GM12872 (cell line): ENCODE results near the gene PANK3.

ENCODE experiments used
- TF ChIP-seq, protein P1 (sequence below): IDR thresholded peaks from 3 replicates; pipeline ENCODE4 v1.5.1; 2011; ENCODE audit warnings: low read depth, mild to moderate bottlenecking, low read length, moderate library complexity; ENCODE audit not compliant: insufficient read depth

PANK3 gene

DNA sequence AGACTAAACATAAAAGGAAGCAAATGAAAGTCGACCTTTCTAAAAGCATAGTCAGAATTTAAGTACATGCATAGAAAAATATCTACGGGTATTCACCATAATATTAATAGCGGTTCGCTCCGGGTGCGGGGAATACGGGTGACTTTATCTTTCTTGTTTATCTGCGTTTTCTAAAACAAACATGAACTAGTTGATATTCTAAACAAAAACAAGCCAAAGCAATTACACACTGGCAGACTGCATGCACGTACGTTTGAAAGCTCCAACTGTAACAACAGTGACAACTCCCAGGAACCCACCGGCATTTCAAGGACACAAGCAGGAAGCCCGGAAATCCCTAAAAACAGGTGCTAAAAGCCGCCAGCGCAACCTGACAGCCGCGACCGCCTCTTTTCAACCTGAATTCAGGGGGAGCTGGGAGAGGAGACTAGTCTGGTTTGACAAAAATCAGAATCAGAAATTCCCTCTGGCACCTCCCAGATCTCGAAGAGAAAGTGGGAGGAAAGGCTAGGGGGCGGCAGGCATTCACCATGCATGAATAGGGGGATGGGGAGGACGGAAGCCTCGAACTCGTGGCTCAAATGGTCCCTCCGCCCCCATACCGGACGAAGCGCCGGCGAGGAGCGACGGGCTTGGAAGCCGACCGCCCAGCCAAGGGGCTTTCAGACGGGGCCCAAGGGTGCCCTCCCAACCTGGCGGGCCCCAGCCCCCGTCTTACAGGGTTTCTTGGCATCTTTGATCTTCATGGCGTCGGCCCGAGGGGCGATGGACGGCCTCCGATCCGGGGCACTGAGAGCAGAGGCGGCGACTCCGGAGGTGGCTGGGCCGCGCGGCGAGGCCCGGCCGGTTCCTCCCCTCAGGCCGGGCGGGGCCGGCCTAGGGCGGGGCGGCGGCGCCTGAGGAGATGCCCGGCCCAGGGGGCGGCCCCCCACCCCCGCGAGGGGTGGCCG lies at the start of gene PANK3:
PANK3 (minus strand) TSS at position 831 of the 950 bp plus-strand sequence; CDS start at position 746, 85 bp downstream.
- TF ChIP-seq, protein P1, sequence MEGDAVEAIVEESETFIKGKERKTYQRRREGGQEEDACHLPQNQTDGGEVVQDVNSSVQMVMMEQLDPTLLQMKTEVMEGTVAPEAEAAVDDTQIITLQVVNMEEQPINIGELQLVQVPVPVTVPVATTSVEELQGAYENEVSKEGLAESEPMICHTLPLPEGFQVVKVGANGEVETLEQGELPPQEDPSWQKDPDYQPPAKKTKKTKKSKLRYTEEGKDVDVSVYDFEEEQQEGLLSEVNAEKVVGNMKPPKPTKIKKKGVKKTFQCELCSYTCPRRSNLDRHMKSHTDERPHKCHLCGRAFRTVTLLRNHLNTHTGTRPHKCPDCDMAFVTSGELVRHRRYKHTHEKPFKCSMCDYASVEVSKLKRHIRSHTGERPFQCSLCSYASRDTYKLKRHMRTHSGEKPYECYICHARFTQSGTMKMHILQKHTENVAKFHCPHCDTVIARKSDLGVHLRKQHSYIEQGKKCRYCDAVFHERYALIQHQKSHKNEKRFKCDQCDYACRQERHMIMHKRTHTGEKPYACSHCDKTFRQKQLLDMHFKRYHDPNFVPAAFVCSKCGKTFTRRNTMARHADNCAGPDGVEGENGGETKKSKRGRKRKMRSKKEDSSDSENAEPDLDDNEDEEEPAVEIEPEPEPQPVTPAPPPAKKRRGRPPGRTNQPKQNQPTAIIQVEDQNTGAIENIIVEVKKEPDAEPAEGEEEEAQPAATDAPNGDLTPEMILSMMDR, result no peak

DNA sequence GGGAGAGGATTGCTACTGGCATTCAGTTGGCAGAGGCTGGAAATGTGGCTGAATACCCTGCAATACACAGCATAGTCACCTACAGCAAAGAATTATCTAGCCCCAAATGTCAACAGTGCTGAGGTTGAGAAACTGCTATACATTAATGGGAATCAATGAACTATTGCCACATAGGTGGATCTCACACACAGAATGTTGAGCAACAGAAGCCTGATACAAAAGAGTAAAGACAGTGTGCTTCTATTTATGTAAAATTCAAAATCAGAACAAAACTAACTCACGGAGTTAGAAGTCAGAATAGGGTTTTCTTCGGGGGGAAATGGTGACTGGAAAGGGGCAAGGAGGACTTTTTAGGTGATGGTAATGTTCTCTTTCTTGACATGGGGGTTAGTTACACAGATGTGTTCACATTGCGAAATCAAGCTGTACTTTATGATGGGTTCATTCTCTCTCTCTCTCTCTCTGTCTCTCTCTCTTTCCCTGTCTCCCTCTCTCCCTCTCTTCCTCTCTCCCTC lies 45.7 kb upstream of the PANK3 start:
- TF ChIP-seq, protein P1, result no peak

DNA sequence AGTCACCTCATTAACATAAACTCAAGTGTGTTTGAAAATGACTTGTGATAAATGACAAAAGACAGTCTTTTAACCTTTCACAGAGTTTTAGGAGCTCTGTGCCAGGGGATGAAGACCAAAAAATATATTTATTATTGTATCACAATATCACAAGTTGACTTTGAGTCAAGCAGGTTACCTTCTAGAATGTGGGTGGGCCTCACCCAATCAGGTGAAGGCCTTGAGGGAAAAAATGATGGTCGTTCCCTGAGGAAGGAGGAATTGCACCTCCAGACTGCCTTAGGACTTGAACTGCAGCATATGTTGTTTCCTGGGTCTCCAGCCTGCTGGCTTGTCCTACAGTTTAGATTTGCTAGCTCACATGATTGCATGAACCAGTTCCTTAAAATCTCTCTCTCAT lies 41.6 kb upstream of the PANK3 start:
- TF ChIP-seq, protein P1, result no peak

DNA sequence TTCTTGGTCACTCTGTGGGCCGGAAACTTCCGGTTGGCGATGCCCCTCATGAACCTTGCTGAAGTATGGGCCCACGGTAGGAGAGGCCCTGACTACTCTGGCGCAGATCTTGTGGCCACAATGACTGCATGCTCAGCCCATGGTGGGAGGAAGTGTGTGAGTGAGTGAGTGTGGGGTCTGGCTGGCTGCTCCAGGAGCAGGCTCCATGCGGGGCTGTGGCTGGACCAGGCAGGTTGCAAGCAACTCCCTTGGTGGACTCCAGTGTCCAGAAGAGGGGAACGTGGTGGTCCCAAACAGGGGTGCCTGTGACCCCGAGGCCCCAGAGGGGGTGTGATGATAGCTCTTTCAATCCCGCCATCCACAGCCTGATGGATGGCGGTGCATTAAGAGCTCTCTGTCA lies 35.5 kb upstream of the PANK3 start:
- TF ChIP-seq, protein P1, result no peak

DNA sequence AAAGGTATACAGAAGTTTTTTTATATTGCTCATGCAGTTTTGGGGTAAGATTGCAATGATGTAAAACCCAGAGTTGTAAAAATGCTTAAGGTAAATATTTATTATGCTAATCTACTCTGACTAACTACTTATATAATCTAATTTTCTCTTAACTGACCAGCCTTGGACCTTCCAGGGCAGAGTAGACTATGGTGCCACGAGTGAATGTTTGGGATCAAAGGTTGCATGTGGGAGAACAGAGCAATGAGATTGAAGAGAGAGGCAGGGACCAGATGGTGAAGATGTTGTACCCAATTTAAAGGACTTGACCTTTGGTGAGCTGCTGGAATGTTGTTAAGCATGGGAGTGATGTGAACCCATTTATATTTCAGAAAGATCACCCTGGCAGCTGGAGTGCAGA lies 34.8 kb upstream of the PANK3 start:
- TF ChIP-seq, protein P1, result no peak

DNA sequence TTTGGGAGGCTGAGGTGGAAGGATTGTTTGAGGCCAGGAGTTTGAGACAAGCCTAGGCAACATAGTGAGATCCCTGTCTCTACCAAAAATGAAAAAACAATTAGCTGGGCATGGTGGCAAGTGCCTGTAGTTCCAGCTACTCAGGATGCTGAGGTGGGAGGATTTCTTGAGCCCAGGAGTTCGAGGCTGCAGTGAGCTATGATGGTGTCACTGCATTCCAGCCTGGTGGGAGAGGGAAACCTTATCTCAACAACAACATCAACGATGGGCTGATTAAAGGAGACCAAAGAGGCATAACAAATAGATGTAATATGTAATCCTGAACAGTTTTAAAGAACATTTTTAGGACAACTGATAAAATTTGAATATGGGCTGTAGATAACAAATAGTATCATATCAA lies 34.2 kb upstream of the PANK3 start:
- TF ChIP-seq, protein P1, result no peak

DNA sequence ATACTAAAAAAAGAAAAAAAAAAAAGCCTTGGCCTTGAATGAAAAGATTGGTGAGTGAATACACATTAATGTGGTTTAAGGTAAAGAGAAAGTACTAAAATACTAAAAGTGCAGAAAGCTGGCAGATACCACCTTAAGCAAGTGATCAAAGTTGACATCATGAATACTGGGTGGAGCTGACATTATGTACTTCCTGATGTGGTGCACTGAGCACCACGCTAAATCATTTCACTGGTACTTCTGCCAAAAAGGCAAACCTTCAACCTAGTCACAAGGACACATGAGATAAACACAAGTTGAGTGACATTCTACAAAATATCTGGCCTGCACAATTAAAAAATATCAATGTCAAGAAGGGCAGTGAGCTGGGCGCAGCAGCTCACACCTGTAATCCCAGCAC lies 33.8 kb upstream of the PANK3 start:
- TF ChIP-seq, protein P1, result no peak
